GM12891 (cell line): ENCODE measurements around the gene PLEK.

Source experiments
- DNase-seq: peaks from one replicate; pipeline ENCODE4 v3.0.0; 2011; ENCODE audit warnings: low spot score; ENCODE audit not compliant: insufficient read length
- FAIRE-seq: peaks from 2 replicates; lab custom pipeline; 2011; peaks lifted over from hg19 to GRCh38; lab: Jason Lieb, UNC
- PAX5 ChIP-seq: IDR thresholded peaks from 2 replicates; pipeline ENCODE4 v1.6.1; 2011; ENCODE audit warnings: low read length, moderate library complexity, mild to moderate bottlenecking; ENCODE audit not compliant: insufficient read depth, severe bottlenecking
- POLR2A ChIP-seq: IDR thresholded peaks from 2 replicates; pipeline ENCODE4 v1.6.1; 2011; ENCODE audit warnings: low read depth, low read length, control low read depth
- POLR2AphosphoS5 ChIP-seq: IDR thresholded peaks from 2 replicates; pipeline ENCODE4 v1.6.1; 2011; ENCODE audit warnings: low read depth, low read length, control low read depth
- POU2F2 ChIP-seq: IDR thresholded peaks from 2 replicates; pipeline ENCODE4 v1.6.1; 2011; ENCODE audit warnings: low read depth, mild to moderate bottlenecking, control low read depth, low read length, moderate library complexity
- SPI1 ChIP-seq: IDR thresholded peaks from 2 replicates; pipeline ENCODE4 v1.6.1; 2011; ENCODE audit warnings: low read depth, low read length, control low read depth
- TAF1 ChIP-seq: IDR thresholded peaks from 2 replicates; pipeline ENCODE4 v1.6.1; 2011; ENCODE audit warnings: low read depth, low read length, control low read depth

Gene PLEK

GRCh38 chr2:68413466-68413865 lies 48.4 kb downstream of the PLEK start:
- no peak for TF ChIP-seq POU2F2
- TF ChIP-seq PAX5 = no peak
- TF ChIP-seq SPI1 = no peak
- TF ChIP-seq TAF1 = no peak
- no peak for TF ChIP-seq POLR2AphosphoS5
- TF ChIP-seq POLR2A = no peak
- peak; percentile 20 for FAIRE-seq
- no peak for DNase-seq

- peak; percentile 20 for FAIRE-seq
- no peak for TF ChIP-seq PAX5
- TF ChIP-seq TAF1 = no peak
- TF ChIP-seq POLR2A = no peak
- TF ChIP-seq SPI1 = no peak
- TF ChIP-seq POU2F2 = no peak
- no peak for TF ChIP-seq POLR2AphosphoS5
- no peak for DNase-seq
Observed at GRCh38 chr2:68414452-68414851, 49.4 kb downstream of the PLEK start.

GRCh38 chr2:68414876-68415275 lies 49.8 kb downstream of the PLEK start:
- DNase-seq (no peak), FAIRE-seq (peak; percentile 38)
- TF ChIP-seq POLR2AphosphoS5 = no peak
- TF ChIP-seq TAF1 = no peak
- TF ChIP-seq POU2F2 = no peak
- TF ChIP-seq SPI1 = no peak
- TF ChIP-seq POLR2A = no peak

- TF ChIP-seq SPI1 = no peak
- no peak for TF ChIP-seq TAF1
- TF ChIP-seq POLR2A = no peak
- TF ChIP-seq PAX5 = no peak
- no peak for TF ChIP-seq POU2F2
- TF ChIP-seq POLR2AphosphoS5 = no peak
- no peak for DNase-seq
- FAIRE-seq = no peak
Observed at GRCh38 chr2:68415521-68415920, 50.4 kb downstream of the PLEK start.

- no peak for TF ChIP-seq POLR2A
- no peak for TF ChIP-seq POLR2AphosphoS5
- TF ChIP-seq SPI1 = no peak
- TF ChIP-seq POU2F2 = no peak
- no peak for TF ChIP-seq PAX5
- no peak for TF ChIP-seq TAF1
- DNase-seq = no peak
- FAIRE-seq = no peak
Observed at GRCh38 chr2:68416081-68416675, 51.1 kb downstream of the PLEK start.

GRCh38 chr2:68417926-68418325 lies 52.8 kb downstream of the PLEK start:
- no peak for TF ChIP-seq POU2F2
- no peak for TF ChIP-seq POLR2A
- no peak for TF ChIP-seq TAF1
- no peak for TF ChIP-seq POLR2AphosphoS5
- TF ChIP-seq SPI1 = no peak
- no peak for TF ChIP-seq PAX5
- peak; percentile 58 for FAIRE-seq
- no peak for DNase-seq

GRCh38 chr2:68418419-68418818 lies 53.3 kb downstream of the PLEK start:
- DNase-seq (no peak), FAIRE-seq (no peak)
- TF ChIP-seq POLR2A (no peak), POLR2AphosphoS5 (no peak), TAF1 (no peak), PAX5 (no peak), SPI1 (no peak), POU2F2 (no peak)

- TF ChIP-seq POU2F2 = no peak
- TF ChIP-seq TAF1 = no peak
- no peak for TF ChIP-seq SPI1
- no peak for TF ChIP-seq POLR2A
- TF ChIP-seq PAX5 = no peak
- TF ChIP-seq POLR2AphosphoS5 = no peak
- peak; percentile 55 for FAIRE-seq
- no peak for DNase-seq
Observed at GRCh38 chr2:68418855-68419254, 53.8 kb downstream of the PLEK start.

GRCh38 chr2:68420254-68420910 lies 55.3 kb downstream of the PLEK start:
- TF ChIP-seq POLR2A = no peak
- TF ChIP-seq TAF1 = no peak
- no peak for TF ChIP-seq PAX5
- no peak for TF ChIP-seq POU2F2
- no peak for TF ChIP-seq POLR2AphosphoS5
- no peak for TF ChIP-seq SPI1
- peak; percentile 45 for FAIRE-seq
- no peak for DNase-seq
